GM12864 (cell line): ENCODE measurements around the gene SSBP3.

Experiments used
- DNase-seq: peaks from one replicate; pipeline ENCODE4 v3.0.0-alpha.2; 2011; ENCODE audit warnings: low read depth
- H3K4me3 ChIP-seq: 2 replicates; pipeline ENCODE4 v1.5.1; 2011; ENCODE audit warnings: mild to moderate bottlenecking, low read depth, low read length, control low read depth
- TF ChIP-seq, protein P1 (sequence below): IDR thresholded peaks from 2 replicates; pipeline ENCODE4 v1.5.1; 2011; ENCODE audit warnings: low read depth, mild to moderate bottlenecking, moderate library complexity, low read length, control low read depth, inconsistent platforms; ENCODE audit errors: missing control alignments

The SSBP3 gene

DNA sequence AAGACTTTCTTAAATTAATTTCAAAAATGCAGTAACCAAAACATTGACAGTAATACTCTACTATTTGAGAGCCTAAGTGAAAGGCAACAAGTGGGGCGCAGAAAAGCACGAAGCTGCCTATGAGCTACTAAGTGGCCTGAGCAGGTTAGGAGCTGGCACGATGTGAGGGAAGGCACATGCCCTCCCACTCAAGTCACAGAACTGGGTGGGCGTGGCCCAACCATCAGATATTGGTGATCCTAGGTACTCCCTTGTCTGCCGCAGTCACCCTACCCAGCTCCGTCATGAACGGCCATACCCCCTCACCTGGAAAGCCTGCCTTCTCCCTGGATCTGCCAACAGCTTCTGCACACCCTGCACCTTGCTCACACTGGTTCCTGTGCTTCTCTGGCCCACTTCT is 40.8 kb downstream of the SSBP3 start:
- DNase-seq = no peak
- no peak overlapping the region for H3K4me3 ChIP-seq
- TF ChIP-seq, protein P1, sequence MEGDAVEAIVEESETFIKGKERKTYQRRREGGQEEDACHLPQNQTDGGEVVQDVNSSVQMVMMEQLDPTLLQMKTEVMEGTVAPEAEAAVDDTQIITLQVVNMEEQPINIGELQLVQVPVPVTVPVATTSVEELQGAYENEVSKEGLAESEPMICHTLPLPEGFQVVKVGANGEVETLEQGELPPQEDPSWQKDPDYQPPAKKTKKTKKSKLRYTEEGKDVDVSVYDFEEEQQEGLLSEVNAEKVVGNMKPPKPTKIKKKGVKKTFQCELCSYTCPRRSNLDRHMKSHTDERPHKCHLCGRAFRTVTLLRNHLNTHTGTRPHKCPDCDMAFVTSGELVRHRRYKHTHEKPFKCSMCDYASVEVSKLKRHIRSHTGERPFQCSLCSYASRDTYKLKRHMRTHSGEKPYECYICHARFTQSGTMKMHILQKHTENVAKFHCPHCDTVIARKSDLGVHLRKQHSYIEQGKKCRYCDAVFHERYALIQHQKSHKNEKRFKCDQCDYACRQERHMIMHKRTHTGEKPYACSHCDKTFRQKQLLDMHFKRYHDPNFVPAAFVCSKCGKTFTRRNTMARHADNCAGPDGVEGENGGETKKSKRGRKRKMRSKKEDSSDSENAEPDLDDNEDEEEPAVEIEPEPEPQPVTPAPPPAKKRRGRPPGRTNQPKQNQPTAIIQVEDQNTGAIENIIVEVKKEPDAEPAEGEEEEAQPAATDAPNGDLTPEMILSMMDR = no peak

DNA sequence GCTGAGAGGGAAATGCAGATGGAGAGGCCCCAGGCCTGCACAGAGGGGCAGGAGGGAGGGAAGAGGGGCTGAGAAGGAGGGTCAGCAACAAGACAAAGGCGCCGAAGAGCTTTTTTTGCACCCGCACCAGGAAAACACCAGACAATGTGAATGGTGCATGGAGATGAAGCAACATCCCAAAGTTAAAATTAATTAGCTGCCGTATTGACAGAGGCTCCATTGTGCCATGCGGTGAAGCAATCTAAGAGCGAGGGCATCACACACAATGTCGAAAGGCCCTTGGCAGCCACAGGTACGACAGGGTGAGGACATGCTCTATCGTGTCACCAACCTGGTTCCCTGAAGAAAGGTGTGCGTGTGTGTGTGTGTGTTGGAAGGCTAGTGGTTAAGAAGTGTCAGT is 41.2 kb downstream of the SSBP3 start:
- TF ChIP-seq, protein P1 = no peak
- no peak overlapping the region for H3K4me3 ChIP-seq
- DNase-seq = no peak

DNA sequence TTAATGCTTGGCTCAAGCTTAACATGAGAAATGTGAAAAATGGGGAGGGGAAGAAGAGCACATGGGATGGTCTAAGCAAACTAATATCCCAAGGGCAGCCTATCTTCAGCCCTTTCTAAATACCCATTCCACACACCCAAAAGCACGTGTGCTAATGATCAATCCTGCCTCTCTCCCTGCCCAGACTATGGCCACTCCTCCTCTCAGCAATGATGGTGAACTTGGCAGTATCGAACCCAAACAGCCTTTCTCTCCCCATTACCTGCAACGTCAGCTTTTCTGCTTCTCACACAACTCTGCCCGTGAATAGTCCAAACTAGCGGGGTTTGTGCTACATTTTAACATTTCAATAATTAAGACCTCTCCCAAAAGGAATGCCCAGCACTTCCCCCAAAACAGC is 41.6 kb downstream of the SSBP3 start:
- H3K4me3 ChIP-seq = no peak overlapping the region
- no peak for DNase-seq
- TF ChIP-seq, protein P1 = no peak

GRCh38 chr1:54363925-54364324 is 42.3 kb downstream of the SSBP3 start:
- H3K4me3 ChIP-seq = no peak overlapping the region
- DNase-seq = no peak
- TF ChIP-seq, protein P1 = no peak

- TF ChIP-seq, protein P1 = no peak
- H3K4me3 ChIP-seq = no peak overlapping the region
- DNase-seq = no peak
Measured at GRCh38 chr1:54362881-54363340, 43.3 kb downstream of the SSBP3 start.

GRCh38 chr1:54361342-54361741 is 44.9 kb downstream of the SSBP3 start:
- TF ChIP-seq, protein P1 = no peak
- no peak for DNase-seq
- H3K4me3 ChIP-seq = no peak overlapping the region

- H3K4me3 ChIP-seq = no peak overlapping the region
- TF ChIP-seq, protein P1 = peak; percentile 24
- DNase-seq = no peak
Measured at GRCh38 chr1:54360165-54361005, 45.8 kb downstream of the SSBP3 start.
